ENCODE measurements around the gene STX1A. TPM values are rescaled to one million over a fixed set of nuclear protein-coding genes. Genes with fewer than 3 reads are reported as not detected.

The STX1A gene
- total and polyA plus RNA-seq, 2 experiments from 2014 or later = 9.8 to 20.6 TPM

- no peak for DNase-seq (ENCODE audit: low read depth in 1 of 2, low spot score in 1 of 2)
- no peak overlapping the region for H3K4me3 ChIP-seq
- no peaks in the 10 kb centered on the region for H3K9me3 ChIP-seq (ENCODE audit: low read depth)
- H3K4me1 ChIP-seq (ENCODE audit: low read depth) = no peaks in the 10 kb centered on the region
- no peak for TF ChIP-seq CTCF (IDR thresholded peaks at IDR 0.05; ENCODE audit: low read depth, low read length)
- H3K27ac ChIP-seq = no peak overlapping the region
- H3K36me3 ChIP-seq = no peaks in the 10 kb centered on the region
- H3K27me3 ChIP-seq = no peaks in the 10 kb centered on the region
Observed at GRCh38 chr7:73761854-73762658, 42.6 kb upstream of the STX1A start.

DNA sequence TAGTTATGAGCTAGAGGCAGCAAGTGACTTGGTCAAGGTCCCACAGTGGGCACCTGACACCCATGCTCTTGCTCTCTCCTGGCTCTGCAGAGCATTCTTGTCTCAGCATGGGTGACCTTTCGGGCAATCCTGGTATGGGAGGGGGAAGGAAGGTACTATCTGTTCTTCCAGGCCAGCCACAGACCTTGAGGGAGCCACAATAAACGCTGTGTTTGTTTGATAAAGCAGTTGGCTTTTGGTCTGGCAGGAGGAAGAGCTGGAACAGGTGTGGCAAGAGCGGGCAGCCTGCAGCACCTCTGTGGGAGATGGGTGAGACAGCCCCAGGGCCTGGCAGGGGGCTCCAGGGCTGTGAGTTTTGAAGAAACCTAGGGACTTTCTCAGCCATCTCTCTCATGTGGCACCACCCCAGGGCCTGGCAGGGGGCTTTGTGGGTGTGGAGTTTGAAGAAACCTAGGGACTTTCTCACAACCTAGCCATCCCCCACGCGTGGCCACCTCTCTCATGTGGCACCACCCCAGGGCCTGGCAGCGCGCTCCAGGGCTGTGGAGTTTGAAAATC, 39.2 kb upstream of the STX1A start:
- Histone ChIP-seq H3K27me3 (no peaks in the 10 kb centered on the region), H3K9me3 (ENCODE audit: low read depth) (no peaks in the 10 kb centered on the region), H3K4me3 (no peak overlapping the region), H3K27ac (no peak overlapping the region), H3K36me3 (no peaks in the 10 kb centered on the region), H3K4me1 (ENCODE audit: low read depth) (no peaks in the 10 kb centered on the region)
- TF ChIP-seq CTCF (IDR thresholded peaks at IDR 0.05; ENCODE audit: low read depth, low read length) = no peak
- no peak for DNase-seq (ENCODE audit: low read depth in 1 of 2, low spot score in 1 of 2)

DNA sequence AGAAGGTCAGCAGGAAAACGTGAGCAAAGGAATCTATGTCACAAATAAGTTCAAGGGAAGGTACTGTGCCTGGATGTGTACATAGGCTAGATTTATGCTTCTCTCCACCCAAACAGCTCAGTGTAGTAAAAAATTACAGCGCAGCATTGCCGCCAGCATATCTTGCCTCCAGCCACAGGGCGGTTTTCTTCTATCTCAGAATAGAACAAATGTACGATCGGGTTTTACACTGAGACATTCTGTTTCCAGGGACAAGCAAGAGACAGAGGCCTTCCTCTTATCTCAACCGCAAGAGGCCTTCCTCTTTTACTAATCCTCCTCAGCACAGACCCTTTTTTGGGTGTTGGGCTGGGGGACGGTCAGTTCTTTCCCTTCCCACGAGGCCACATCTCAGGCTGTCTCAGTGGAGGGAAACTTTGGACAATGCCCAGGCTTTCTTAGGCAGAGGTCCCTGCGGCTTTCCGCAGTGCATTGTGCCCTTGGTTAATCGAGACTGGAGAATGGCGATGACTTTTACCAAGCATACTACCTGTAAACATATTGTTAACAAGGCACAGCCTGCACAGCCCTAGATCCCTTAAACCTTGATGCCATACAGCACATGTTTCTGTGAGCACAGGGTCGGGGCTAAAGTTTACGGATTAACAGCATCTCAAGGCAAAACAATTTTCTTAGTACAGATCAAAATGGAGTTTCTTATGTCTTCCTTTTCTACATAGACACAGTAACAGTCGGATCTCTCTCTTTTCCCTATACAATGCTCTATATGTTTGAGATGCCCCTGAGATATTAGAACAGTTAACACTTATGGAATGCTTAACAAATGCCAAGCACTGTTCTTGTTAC, 30.7 kb upstream of the STX1A start:
- DNase-seq (ENCODE audit: low read depth in 1 of 2, low spot score in 1 of 2) = no peak
- H3K4me3 ChIP-seq = no peak overlapping the region
- H3K27me3 ChIP-seq = no peaks in the 10 kb centered on the region
- peaks cover 9% of the 10 kb centered on the region for H3K4me1 ChIP-seq (ENCODE audit: low read depth)
- no peaks in the 10 kb centered on the region for H3K36me3 ChIP-seq
- H3K27ac ChIP-seq = peak overlapping the region; percentile 75
- no peaks in the 10 kb centered on the region for H3K9me3 ChIP-seq (ENCODE audit: low read depth)
- no peak for TF ChIP-seq CTCF (IDR thresholded peaks at IDR 0.05; ENCODE audit: low read depth, low read length)

GRCh38 chr7:73746378-73746777, 26.9 kb upstream of the STX1A start:
- H3K9me3 ChIP-seq (ENCODE audit: low read depth) = no peaks in the 10 kb centered on the region
- no peak for TF ChIP-seq CTCF (IDR thresholded peaks at IDR 0.05; ENCODE audit: low read depth, low read length)
- H3K27me3 ChIP-seq = no peaks in the 10 kb centered on the region
- H3K4me3 ChIP-seq = no peak overlapping the region
- H3K4me1 ChIP-seq (ENCODE audit: low read depth) = peaks cover 9% of the 10 kb centered on the region
- no peaks in the 10 kb centered on the region for H3K36me3 ChIP-seq
- DNase-seq (ENCODE audit: low read depth in 1 of 2, low spot score in 1 of 2) = no peak
- no peak overlapping the region for H3K27ac ChIP-seq

- peak in 1 of 2 donors; percentile 38 for DNase-seq (ENCODE audit: low read depth in 1 of 2, low spot score in 1 of 2)
- H3K9me3 ChIP-seq (ENCODE audit: low read depth) = no peaks in the 10 kb centered on the region
- TF ChIP-seq CTCF (IDR thresholded peaks at IDR 0.05; ENCODE audit: low read depth, low read length) = no peak
- no peaks in the 10 kb centered on the region for H3K4me1 ChIP-seq (ENCODE audit: low read depth)
- H3K27ac ChIP-seq = no peak overlapping the region
- no peaks in the 10 kb centered on the region for H3K36me3 ChIP-seq
- no peak overlapping the region for H3K4me3 ChIP-seq
- no peaks in the 10 kb centered on the region for H3K27me3 ChIP-seq
Observed at GRCh38 chr7:73742753-73743641, 23.5 kb upstream of the STX1A start.

Measured in cardiac muscle cell (in vitro differentiated cells and primary cell).